Common myeloid progenitor, CD34-positive (primary cell): ENCODE results near the gene ARHGAP22.

ENCODE experiments used
- CTCF ChIA-PET: fragments of 350-600 bp; sonication (Branson Sonifier 250); formaldehyde crosslinking; loops from one replicate; lab custom pipeline; 2021; ENCODE audit warnings: antibody characterized with exemption; lab: Charles Lee
- POLR2A ChIA-PET: fragments of 350-600 bp; sonication (Branson Sonifier 250); formaldehyde crosslinking; loops from one replicate; lab custom pipeline; 2021; ENCODE audit warnings: antibody characterized with exemption; lab: Charles Lee
- DNase-seq, 3 donors: peaks; one replicate each; pipeline versions ENCODE4 v3.0.0 to v3.0.0-alpha.2; 2013
- H3K27ac ChIP-seq, 2 experiments: 1 replicate in 1 of 2; 2 replicates in 1 of 2; pipeline ENCODE4 v1.7.0; 2013; ENCODE audit warnings: inconsistent platforms in 2 of 2, low read length in 2 of 2, mild to moderate bottlenecking in 2 of 2, low read depth in 1 of 2, moderate library complexity in 1 of 2; ENCODE audit not compliant: severe bottlenecking in 2 of 2, insufficient read depth in 1 of 2, poor library complexity in 1 of 2
- H3K27me3 ChIP-seq, 5 experiments: replicated peaks in 2 of 5; 1 replicate in 3 of 5; 2 replicates in 2 of 5; pipeline versions ENCODE4 v1.6.1 to v1.7.0; 2013; ENCODE audit warnings: low read length in 4 of 5, mild to moderate bottlenecking in 2 of 5, moderate library complexity in 2 of 5, inconsistent platforms in 1 of 5; ENCODE audit not compliant: insufficient read depth in 5 of 5, control insufficient read depth in 4 of 5
- H3K36me3 ChIP-seq, 4 experiments: 1 replicate in 2 of 4; 2 replicates in 2 of 4; pipeline versions ENCODE4 v1.6.1 to v1.7.0; 2013; ENCODE audit warnings: low read length in 3 of 4, control low read depth in 1 of 4, mild to moderate bottlenecking in 1 of 4; ENCODE audit not compliant: control insufficient read depth in 4 of 4, insufficient read depth in 4 of 4
- H3K4me1 ChIP-seq, 4 experiments: 1 replicate in 3 of 4; 2 replicates in 1 of 4; pipeline versions ENCODE4 v1.6.1 to v1.7.1; 2013; ENCODE audit warnings: low read length in 3 of 4, mild to moderate bottlenecking in 3 of 4, control low read depth in 1 of 4, inconsistent platforms in 1 of 4, moderate library complexity in 1 of 4; ENCODE audit not compliant: control insufficient read depth in 4 of 4, insufficient read depth in 4 of 4; ENCODE audit errors: control extremely low read depth in 1 of 4
- H3K4me3 ChIP-seq, 7 experiments: 1 replicate in 4 of 7; 2 replicates in 3 of 7; pipeline versions ENCODE4 v1.5.1 to v1.7.0; 2013; ENCODE audit warnings: mild to moderate bottlenecking in 7 of 7, low read length in 6 of 7, moderate library complexity in 6 of 7, inconsistent platforms in 2 of 7, low read depth in 2 of 7, control low read depth in 1 of 7; ENCODE audit not compliant: insufficient read depth in 4 of 7, control insufficient read depth in 1 of 7; ENCODE audit errors: extremely low read depth in 1 of 7
- H3K9me3 ChIP-seq, 5 experiments: 1 replicate in 4 of 5; 2 replicates in 1 of 5; pipeline versions ENCODE4 v1.6.1 to v1.7.1; 2013; ENCODE audit warnings: low read length in 4 of 5, mild to moderate bottlenecking in 2 of 5, inconsistent platforms in 1 of 5, low read depth in 1 of 5, moderate library complexity in 1 of 5; ENCODE audit not compliant: control insufficient read depth in 4 of 5, insufficient read depth in 2 of 5; ENCODE audit errors: control extremely low read depth in 1 of 5
- WGBS: methylation state at CpG from one replicate; pipeline ENCODE4 v1.1.5; 2013; ENCODE audit not compliant: insufficient coverage; 5-methylcytosine and 5-hydroxymethylcytosine counted together

The ARHGAP22 gene

DNA sequence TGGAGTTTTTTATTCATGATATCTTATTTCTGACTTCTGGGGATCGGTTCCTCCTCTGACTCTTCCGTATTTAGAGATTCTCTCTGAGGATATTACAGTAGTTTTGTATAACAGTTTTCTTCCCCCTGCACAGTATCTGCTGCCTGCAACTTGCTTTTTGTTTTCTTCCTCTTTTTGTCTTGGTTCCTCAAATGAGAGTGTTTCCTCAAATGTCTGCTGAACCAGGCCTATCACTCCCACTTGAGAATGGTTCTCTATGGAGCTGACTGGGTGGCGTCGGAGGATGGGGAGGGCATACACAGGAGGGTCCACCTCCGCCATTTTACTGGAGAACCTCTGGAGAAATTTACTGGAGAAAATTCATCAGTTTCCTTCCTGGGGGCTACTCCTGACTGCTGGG, 27.7 kb downstream of the ARHGAP22 start:
- H3K9me3 ChIP-seq: no peaks in the 10 kb centered on the region
- H3K4me3 ChIP-seq: no peak overlapping the region
- ChIA-PET POLR2A (no interaction called here), CTCF (interaction anchor here (0.6 to 1.7 kb wide), 5 partner anchors 11 to 100 kb away, joined by 3 to 6 read pairs (median 3); no protein-coding TSS in a partner anchor)
- H3K27me3 ChIP-seq: no peaks in the 10 kb centered on the region
- 13% methylated on average over 3 of the region's 5 CpGs for WGBS
- no peaks in the 10 kb centered on the region for H3K36me3 ChIP-seq
- peaks cover 3 to 26% (median 15%) of the 10 kb centered on the region in 4 experiments for H3K4me1 ChIP-seq
- H3K27ac ChIP-seq: peak overlapping the region; percentile 10 to 51
- DNase-seq: peak; percentile 71 to 96 (median 91)

- peak; percentile 18 to 63 (median 54) for DNase-seq
- POLR2A ChIA-PET: no interaction called here
- Histone ChIP-seq H3K9me3 (no peaks in the 10 kb centered on the region), H3K36me3 (no peaks in the 10 kb centered on the region), H3K27me3 (no peaks in the 10 kb centered on the region), H3K27ac (peak overlapping the region in 1 of 2 experiments; percentile 51), H3K4me1 (peaks cover 3 to 32% (median 17%) of the 10 kb centered on the region in 4 experiments), H3K4me3 (peak overlapping the region in 1 of 7 experiments; percentile 7)
- CTCF ChIA-PET: no interaction called here
- WGBS: no CpG with 5 or more reads among the region's 2 CpGs
Measured at GRCh38 chr10:48576501-48576900, 28.4 kb downstream of the ARHGAP22 start.

- POLR2A ChIA-PET: no interaction called here
- CTCF ChIA-PET: no interaction called here
- Histone ChIP-seq H3K9me3 (no peaks in the 10 kb centered on the region), H3K4me1 (peaks cover 3 to 36% (median 21%) of the 10 kb centered on the region in 4 experiments), H3K27me3 (no peaks in the 10 kb centered on the region), H3K36me3 (no peaks in the 10 kb centered on the region), H3K27ac (peak overlapping the region in 1 of 2 experiments; percentile 31), H3K4me3 (no peak overlapping the region)
- DNase-seq: no peak
- WGBS: 93% methylated on average over 4 of the region's 4 CpGs
Measured at GRCh38 chr10:48575901-48576300, 29.0 kb downstream of the ARHGAP22 start.

GRCh38 chr10:48574817-48575380, 30.0 kb downstream of the ARHGAP22 start:
- ChIA-PET CTCF (interaction anchor here (1.7 to 4.0 kb wide), 2 partner anchors 23 to 40 kb away, joined by 3 to 19 read pairs; no protein-coding TSS in a partner anchor), POLR2A (no interaction called here)
- Histone ChIP-seq H3K27me3 (no peaks in the 10 kb centered on the region), H3K36me3 (no peaks in the 10 kb centered on the region), H3K27ac (no peak overlapping the region), H3K9me3 (no peaks in the 10 kb centered on the region), H3K4me3 (no peak overlapping the region), H3K4me1 (peaks cover 3 to 36% (median 21%) of the 10 kb centered on the region in 4 experiments)
- 90% methylated on average over 4 of the region's 6 CpGs for WGBS
- DNase-seq: no peak

GRCh38 chr10:48574322-48574796, 30.5 kb downstream of the ARHGAP22 start:
- H3K27me3 ChIP-seq: no peaks in the 10 kb centered on the region
- POLR2A ChIA-PET: no interaction called here
- 88% methylated on average over 5 of the region's 5 CpGs for WGBS
- peaks cover 3 to 36% (median 21%) of the 10 kb centered on the region in 4 experiments for H3K4me1 ChIP-seq
- H3K9me3 ChIP-seq: no peaks in the 10 kb centered on the region
- CTCF ChIA-PET: interaction anchor here (0.6 to 4.0 kb wide), 4 partner anchors 22 to 45 kb away, joined by 3 to 19 read pairs (median 4); no protein-coding TSS in a partner anchor
- H3K4me3 ChIP-seq: no peak overlapping the region
- DNase-seq: no peak
- no peak overlapping the region for H3K27ac ChIP-seq
- H3K36me3 ChIP-seq: no peaks in the 10 kb centered on the region

DNA sequence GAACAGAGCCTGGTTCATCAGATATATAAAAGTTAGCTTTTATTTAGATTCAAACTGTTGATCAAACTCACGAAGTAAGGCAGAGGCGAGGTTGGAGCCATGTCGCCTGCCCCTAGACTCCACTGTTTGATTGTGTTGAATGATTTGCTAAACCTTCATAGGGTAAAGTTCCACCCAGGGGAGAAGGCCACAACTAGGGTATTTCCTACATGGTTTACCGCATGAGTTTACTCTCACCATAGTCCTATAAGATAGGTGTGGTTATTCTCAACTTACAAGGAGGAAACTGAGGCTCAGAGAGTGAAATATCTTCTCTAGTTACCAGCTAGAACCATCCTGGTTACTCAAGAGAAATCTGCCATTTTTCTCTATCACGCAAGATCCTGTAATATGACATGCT, 31.8 kb downstream of the ARHGAP22 start:
- POLR2A ChIA-PET: no interaction called here
- CTCF ChIA-PET: interaction anchor here (1.0 to 4.0 kb wide), 4 partner anchors 21 to 38 kb away, joined by 3 to 19 read pairs (median 4); no protein-coding TSS in a partner anchor
- Histone ChIP-seq H3K9me3 (no peaks in the 10 kb centered on the region), H3K4me1 (peaks cover 3 to 32% (median 21%) of the 10 kb centered on the region in 4 experiments), H3K27me3 (no peaks in the 10 kb centered on the region), H3K36me3 (no peaks in the 10 kb centered on the region), H3K4me3 (no peak overlapping the region), H3K27ac (no peak overlapping the region)
- 90% methylated on average over 2 of the region's 5 CpGs for WGBS
- no peak for DNase-seq

- ChIA-PET POLR2A (no interaction called here), CTCF (interaction anchor here (1.1 to 4.0 kb wide), 2 partner anchors 20 to 84 kb away, joined by 3 to 19 read pairs; no protein-coding TSS in a partner anchor)
- Histone ChIP-seq H3K27ac (no peak overlapping the region), H3K27me3 (no peaks in the 10 kb centered on the region), H3K4me3 (no peak overlapping the region), H3K36me3 (no peaks in the 10 kb centered on the region), H3K4me1 (peaks cover 3 to 29% (median 20%) of the 10 kb centered on the region in 4 experiments), H3K9me3 (no peaks in the 10 kb centered on the region)
- no CpG with 5 or more reads among the region's 2 CpGs for WGBS
- no peak for DNase-seq
Measured at GRCh38 chr10:48572414-48572813, 32.5 kb downstream of the ARHGAP22 start.
